HG03442 (cell line): ENCODE results near the gene HIP1.
"Not testable (repeated sequence)": the region's sequence is repeated elsewhere in the genome, so short reads cannot be mapped to it uniquely, and the experiment has no call there.

Source experiments
- ATAC-seq: cut with Tn5 transposase; IDR thresholded peaks from one replicate; pipeline ENCODE4 v1.9.1; 2021; ENCODE audit warnings: mild to moderate bottlenecking, moderate library complexity; ENCODE audit not compliant: unreplicated experiment

Gene HIP1

GRCh38 chr7:75687246-75688088 lies 51.3 kb downstream of the HIP1 start:
- no peak for ATAC-seq

GRCh38 chr7:75686551-75686950 lies 52.2 kb downstream of the HIP1 start:
- no peak for ATAC-seq

- ATAC-seq: not testable (repeated sequence)
These were observed 56.7 kb downstream of the HIP1 start for GRCh38 chr7:75682052-75682451.

- no peak for ATAC-seq
These were observed 59.7 kb downstream of the HIP1 start for GRCh38 chr7:75679060-75679459.

GRCh38 chr7:75669579-75669978 lies 69.2 kb downstream of the HIP1 start:
- no peak for ATAC-seq

GRCh38 chr7:75667938-75668337 lies 70.8 kb downstream of the HIP1 start:
- ATAC-seq: no peak

- ATAC-seq: peak; percentile 48
These were observed 75.3 kb downstream of the HIP1 start for GRCh38 chr7:75663302-75663907.

GRCh38 chr7:75662579-75663301 lies 76.0 kb downstream of the HIP1 start:
- peak; percentile 83 for ATAC-seq

- ATAC-seq: no peak
These were observed 78.0 kb downstream of the HIP1 start for GRCh38 chr7:75660566-75661215.

GRCh38 chr7:75658802-75659201 lies 79.9 kb downstream of the HIP1 start:
- ATAC-seq: no peak

GRCh38 chr7:75658369-75658768 lies 80.4 kb downstream of the HIP1 start:
- no peak for ATAC-seq

- no peak for ATAC-seq
These were observed 80.9 kb downstream of the HIP1 start for GRCh38 chr7:75657866-75658265.

GRCh38 chr7:75656740-75657139 lies 82.0 kb downstream of the HIP1 start:
- ATAC-seq: no peak

GRCh38 chr7:75655536-75655935 lies 83.2 kb downstream of the HIP1 start:
- ATAC-seq: no peak

- ATAC-seq: no peak
These were observed 83.9 kb downstream of the HIP1 start for GRCh38 chr7:75654855-75655254.

GRCh38 chr7:75653651-75654050 lies 85.1 kb downstream of the HIP1 start:
- no peak for ATAC-seq

- no peak for ATAC-seq
These were observed 86.0 kb downstream of the HIP1 start for GRCh38 chr7:75652788-75653187.

GRCh38 chr7:75650681-75651080 lies 88.1 kb downstream of the HIP1 start:
- ATAC-seq: no peak

- ATAC-seq: no peak
These were observed 88.7 kb downstream of the HIP1 start for GRCh38 chr7:75650062-75650461.

GRCh38 chr7:75649462-75649861 lies 89.3 kb downstream of the HIP1 start:
- ATAC-seq: no peak

- no peak for ATAC-seq
These were observed 90.9 kb downstream of the HIP1 start for GRCh38 chr7:75647709-75648438.
